SHP77 (cell line): Measurements from ENCODE around the gene ADAMTSL2.
"Not testable (repeated sequence)": the region's sequence is repeated elsewhere in the genome, so short reads cannot be mapped to it uniquely, and the experiment has no call there.

Source experiments
- DNase-seq, 2 experiments: peaks; one replicate each; lab custom pipeline; 2025; lab: John Stamatoyannopoulos, UW

The ADAMTSL2 gene

DNA sequence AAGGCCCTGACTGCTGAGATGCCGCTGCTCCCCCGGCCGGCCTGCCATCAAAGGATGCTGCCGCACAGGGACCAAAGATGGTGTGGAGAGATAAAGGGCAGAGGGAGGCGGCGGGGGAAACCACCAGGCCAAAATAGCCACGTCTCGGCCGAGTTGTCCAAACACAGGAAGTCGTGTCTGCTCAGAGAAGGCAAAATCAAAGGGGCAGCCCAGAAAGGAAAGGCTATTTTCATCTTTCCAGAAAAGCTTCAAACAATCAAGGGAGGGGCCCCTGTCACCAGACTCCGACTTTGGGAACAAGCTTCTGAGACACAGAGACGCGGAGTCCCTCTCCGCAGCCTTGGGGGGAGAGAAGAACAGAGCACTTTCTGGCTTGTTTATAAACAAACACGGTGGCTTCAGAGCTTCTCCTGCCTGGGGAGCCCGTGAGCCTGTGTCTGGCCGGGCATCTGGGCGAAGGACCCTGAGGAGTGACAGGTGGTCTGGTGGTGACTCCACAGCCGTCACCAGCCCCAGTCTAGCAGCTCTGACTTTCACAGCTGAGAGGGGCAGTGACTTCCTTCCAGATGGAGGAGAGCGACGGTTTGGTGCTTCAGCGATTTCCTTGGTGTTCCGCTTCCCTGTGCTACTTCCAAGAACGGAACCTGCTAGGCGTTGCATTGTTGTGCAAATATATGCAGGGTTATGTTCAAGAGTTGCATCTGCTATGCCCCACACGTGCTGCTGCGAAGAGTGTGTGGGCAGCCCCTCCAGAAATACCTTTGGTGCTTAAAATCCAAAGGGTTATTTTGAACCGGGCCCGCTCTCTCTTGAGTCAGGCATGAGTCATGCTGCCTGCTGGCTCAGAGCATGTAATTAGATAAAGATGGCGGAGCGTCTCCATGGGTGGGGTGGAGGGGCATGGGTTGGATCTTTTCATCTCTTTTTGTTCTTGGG is 24.0 kb downstream of the ADAMTSL2 start:
- no peak for DNase-seq

DNA sequence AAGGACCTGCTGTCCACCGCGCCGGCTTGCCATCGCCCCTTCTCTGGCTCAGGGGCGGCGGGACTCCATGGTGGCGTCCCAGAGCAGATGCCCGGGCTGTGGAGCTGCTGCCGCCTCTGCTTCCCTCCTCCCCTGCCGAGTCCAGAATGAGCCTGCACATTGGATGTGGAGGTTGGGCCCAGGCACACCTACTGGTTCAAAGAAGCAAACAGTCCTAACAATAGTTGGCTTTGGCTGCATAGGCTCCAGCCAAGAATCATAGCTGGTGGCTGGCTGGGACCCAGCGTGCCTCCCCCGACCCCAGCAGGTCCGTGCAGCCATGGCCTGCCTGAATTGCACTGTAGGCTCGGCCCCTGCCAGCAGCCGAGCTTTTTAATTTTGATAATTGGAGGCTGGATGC is 25.8 kb downstream of the ADAMTSL2 start:
- DNase-seq: no peak

DNA sequence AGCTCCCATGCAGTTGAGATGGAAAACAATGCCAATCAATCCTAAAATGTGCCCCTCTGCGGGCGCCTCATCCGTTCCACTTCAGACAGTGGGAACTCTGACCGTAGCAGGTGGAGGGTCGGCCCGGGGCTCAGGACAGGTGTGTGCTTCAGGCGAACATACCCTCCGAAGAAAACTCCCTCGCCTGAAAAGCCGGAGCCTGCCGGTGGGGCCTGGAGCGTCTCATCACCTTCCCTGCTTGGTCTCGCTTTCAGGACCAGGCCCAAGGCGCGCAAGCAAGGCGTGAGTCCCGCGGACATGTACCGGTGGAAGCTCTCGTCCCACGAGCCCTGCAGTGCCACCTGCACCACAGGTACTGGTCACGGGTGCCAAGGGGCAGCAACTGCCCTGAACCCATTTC is 26.4 kb downstream of the ADAMTSL2 start:
- DNase-seq: no peak

DNA sequence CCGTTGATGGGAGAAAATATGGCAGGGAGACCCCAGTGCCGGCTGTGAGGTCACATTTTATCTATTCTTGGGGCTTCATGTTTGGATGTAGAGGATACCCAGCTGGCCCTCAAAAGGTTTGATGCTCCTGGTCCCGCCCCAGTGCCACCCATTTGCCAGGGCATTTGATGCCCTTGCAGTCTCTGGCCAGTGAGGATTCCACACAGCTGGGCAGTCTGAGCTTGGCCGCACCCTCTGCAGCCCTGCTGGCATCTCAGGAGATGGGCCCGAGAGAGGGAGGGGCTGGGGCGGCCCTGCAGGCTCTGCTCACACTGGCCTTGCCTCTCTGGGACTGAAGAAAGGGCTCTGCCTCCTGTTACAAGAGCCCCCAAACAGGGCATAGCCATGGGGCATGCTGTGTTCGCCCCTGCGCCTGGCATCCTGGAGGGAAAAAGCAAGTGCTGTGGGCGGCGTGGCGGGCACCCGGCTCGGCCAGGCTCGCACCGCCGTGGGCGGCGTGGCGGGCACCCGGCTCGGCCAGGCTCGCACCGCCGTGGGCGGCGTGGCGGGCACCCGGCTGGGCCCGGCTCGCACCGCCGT is 27.6 kb downstream of the ADAMTSL2 start:
- no peak for DNase-seq

DNA sequence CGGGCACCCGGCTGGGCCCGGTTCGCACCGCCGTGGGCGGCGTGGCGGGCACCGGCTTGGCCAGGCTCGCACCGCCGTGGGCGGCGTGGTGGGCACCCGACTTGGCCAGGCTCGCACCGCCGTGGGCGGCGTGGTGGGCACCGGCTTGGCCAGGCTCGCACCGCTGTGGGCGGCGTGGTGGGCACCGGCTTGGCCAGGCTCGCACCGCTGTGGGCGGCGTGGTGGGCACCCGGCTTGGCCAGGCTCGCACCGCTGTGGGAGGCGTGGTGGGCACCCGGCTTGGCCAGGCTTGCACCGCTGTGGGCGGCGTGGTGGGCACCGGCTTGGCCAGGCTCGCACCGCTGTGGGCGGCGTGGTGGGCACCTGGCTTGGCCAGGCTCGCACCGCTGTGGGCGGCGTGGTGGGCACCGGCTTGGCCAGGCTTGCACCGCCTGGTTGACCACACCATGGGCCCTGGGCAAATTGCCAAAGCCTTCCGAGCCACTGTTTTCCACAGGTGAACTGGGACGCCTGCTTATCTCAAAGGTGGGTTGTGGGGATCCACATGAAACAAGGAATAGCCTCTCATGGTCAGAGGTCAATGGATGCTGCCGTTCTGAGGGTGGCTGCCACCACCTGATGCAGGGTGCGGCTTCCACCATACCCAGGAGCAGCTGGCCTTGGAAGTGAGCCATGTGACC is 28.2 kb downstream of the ADAMTSL2 start:
- no peak for DNase-seq

DNA sequence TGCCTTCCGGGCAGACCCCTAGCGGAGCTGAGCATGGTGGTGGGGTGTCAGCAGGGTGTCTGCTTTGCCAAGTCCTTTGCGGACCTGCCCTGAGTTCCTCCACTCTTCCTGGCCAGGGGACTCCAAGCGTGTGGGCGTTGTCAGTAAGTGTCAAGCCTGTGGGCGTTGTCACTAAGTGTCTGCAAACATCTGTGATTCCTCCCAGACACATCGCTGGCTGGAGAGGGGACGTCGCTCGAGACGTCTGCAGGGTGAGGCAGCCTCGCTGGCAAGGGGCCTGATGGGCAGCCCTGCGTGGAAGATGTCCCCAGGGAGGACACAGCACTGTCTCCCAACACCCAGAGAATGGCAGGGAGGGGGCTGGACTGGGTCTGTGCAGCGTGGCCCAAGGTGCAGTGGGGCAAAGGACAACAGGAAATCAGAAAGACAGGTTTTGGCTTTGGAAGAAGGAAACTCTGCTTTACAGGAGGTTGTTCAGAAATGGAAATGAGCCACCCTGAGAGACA is 28.8 kb downstream of the ADAMTSL2 start:
- DNase-seq: no peak

DNA sequence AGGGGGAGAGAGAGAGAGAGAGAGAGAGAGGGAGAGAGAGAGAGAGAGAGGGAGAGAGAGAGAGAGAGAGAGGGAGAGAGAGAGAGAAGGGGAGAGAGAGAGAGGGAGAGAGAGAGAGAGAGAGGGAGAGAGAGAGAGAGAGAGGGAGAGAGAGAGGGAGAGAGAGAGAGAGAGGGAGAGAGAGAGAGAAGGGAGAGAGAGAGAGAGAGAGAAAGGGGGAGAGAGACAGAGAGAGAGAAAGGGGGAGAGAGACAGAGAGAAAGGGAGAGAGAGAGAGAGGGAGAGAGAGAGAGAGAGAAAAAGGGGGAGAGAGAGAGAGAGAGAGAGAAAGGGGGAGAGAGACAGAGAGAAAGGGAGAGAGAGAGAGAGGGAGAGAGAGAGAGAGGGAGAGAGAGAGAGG is 29.3 kb downstream of the ADAMTSL2 start:
- not testable (repeated sequence) for DNase-seq

DNA sequence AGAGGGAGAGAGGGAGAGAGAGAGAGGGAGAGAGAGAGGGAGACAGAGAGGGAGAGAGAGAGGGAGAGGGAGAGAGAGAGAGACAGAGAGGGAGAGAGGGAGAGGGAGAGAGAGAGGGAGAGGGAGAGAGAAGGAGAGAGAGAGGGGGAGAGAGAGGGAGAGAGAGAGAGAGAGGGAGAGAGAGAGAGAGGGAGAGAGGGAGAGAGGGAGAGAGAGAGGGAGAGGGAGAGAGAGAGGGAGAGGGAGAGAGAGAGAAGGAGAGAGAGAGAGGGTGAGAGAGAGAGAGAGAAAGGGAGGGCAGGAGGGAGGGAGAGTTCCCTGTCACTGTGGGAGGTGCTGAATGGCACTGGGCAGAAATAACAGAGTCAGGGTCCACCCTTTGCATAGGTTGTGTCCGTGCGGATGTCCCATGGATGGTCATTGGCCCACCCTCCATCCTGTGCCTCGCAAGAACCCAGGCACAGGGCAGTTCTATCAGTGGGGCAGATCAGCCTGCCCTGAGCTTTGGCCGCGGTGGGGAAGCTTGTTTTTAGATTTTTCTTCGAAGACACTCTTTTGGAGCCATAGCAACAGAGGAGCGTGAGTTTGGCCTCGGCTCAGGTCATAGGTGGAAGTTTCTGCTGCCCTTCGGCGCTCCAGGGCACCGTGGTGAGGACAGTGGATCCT is 30.1 kb downstream of the ADAMTSL2 start:
- no peak for DNase-seq

DNA sequence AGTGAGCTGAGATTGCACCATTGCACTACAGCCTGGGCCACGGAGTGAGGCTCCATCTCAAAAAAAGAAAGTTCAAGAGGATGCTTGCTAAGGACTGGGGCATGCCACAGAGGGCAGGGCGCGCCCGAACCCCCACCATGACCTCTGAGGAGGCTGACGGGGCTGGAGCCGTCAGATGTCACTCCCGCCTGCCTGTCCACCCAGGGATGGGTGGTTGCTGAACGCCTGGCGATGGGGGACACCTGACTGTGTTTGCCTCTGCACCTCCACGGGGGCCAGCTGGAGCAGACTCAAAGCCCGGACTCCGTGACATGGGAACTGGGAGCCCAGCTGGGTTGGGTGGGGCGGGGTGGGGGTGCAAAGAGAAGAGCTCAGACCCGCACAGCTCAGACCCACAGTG is 31.9 kb downstream of the ADAMTSL2 start:
- no peak for DNase-seq

DNA sequence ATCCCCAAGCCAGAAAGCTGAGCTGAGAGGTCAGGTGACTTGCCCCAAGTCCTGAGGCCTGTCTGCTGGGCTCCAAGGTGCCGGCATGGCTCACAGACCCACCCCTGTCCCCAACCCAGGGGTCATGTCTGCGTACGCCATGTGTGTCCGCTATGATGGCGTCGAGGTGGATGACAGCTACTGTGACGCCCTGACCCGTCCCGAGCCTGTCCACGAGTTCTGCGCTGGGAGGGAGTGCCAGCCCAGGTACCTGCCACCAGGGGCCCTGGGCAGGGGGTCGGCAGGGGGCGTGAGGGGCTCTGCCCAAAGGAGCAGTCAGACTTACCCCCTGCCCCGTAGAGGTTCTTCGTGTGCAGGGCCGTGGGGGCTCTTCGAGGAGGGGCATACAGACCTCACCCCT is 32.3 kb downstream of the ADAMTSL2 start:
- no peak for DNase-seq

DNA sequence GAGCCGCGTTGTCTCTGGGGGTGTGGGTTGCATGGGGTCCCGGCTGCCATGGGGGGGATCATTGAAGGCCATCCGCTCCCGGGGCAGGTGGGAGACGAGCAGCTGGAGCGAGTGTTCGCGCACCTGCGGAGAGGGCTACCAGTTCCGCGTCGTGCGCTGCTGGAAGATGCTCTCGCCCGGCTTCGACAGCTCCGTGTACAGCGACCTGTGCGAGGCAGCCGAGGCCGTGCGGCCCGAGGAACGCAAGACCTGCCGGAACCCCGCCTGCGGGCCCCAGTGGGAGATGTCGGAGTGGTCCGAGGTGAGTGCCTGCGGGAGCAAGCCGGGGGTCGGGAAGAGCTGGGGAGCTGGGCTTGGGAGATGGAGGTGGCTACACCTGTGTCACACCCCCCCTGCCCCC is 33.7 kb downstream of the ADAMTSL2 start:
- no peak for DNase-seq

DNA sequence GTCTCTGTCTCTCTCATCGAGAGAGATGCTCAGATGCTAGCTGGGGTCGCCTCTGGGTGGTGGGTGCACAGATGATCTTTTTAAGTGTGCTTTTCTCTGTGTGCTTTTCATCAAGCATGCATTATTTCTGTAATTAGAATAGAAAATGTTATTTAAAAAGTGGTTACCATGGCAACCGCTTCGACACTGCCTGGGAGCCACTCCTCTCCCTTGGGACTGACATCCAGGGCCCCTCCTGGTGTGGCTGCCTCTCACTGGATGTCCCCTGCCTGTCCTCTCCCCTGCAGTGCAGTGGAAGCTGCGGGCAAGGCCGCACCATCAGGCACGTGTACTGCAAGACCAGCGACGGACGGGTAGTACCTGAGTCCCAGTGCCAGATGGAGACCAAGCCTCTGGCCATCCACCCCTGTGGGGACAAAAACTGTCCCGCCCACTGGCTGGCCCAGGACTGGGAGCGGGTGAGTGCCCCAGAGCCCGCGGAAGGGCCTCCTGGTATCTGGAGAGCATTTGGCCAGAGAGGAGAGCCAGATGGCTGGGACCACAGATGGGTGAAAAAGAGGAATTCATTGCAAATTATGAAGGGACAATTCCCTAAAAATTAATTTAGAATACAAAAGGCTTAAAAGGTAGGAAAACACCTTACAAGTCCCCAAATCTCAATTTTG is 34.7 kb downstream of the ADAMTSL2 start:
- no peak for DNase-seq

DNA sequence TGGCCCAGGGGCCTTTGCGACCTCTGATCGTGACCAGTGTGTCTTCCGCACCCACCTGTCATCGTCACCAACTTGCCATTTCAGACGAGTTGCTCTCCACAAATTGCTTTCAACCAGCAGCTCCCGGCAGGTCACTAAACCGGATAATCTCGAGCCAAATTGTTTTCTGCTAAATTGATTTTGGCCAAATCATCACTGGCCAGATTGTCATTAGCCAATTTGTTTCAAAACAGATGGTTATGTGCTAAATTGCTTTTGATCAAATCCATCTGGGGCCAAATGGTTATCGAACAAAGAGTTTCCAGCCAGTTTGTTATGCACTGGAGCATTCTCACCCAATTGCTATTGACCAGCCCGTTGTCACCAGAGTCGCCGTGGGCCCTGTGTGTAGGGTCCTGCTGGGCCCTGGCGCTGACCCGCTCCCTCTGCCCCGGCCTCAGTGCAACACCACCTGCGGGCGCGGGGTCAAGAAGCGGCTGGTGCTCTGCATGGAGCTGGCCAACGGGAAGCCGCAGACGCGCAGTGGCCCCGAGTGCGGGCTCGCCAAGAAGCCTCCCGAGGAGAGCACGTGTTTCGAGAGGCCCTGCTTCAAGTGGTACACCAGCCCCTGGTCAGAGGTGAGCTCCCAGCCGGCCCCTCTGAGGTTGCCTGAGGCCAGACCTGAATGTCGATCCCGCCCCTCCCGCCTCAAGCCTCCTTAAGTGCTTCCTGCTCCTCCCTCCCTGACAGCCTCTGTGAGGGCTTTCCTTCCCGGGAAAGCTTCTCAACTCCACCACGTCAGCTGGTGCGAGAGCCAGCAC is 35.6 kb downstream of the ADAMTSL2 start:
- no peak for DNase-seq

DNA sequence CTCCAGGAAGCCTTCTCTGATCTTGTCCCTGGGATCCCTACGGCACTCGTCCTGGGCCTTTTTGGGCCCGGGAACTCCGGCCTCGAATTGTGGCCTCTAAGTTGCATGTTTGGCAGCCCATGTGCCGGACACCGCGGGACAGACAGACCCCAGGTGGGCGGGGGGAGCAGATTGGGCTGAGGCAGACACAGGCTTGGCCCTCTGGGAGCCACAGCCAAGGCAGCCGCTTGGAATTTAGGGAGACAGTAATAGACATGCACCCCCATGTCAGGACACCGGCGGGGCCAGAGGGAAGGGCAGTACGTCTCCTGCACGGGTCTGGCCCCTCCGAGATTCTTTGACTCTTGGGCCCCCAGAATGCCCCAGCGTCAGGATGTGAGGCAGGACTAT is 36.2 kb downstream of the ADAMTSL2 start:
- no peak for DNase-seq

DNA sequence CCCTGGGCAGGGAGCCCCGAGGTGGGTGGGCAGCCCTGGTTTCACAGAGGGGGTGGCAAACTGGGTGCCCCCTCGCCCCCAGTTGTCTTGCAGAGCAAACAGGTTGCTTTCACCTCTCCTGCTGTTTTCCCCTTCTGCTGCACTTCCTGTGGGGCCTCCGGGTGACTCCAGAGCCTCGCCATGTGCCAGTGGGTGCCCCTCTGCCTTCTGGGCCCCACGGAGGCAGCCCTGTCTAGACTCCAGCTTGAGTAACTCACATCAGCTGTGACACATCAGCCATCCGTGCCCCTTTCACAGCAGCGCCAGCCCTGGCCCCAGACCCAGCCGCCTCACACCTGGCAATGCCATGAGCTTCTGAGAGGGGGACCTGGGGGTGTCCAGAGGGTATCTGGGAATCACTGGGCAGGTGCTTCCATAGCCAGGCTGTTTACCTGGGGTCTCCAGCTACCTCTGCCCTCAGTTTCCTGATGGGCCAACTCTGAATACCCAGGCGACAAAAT is 36.9 kb downstream of the ADAMTSL2 start:
- no peak for DNase-seq

DNA sequence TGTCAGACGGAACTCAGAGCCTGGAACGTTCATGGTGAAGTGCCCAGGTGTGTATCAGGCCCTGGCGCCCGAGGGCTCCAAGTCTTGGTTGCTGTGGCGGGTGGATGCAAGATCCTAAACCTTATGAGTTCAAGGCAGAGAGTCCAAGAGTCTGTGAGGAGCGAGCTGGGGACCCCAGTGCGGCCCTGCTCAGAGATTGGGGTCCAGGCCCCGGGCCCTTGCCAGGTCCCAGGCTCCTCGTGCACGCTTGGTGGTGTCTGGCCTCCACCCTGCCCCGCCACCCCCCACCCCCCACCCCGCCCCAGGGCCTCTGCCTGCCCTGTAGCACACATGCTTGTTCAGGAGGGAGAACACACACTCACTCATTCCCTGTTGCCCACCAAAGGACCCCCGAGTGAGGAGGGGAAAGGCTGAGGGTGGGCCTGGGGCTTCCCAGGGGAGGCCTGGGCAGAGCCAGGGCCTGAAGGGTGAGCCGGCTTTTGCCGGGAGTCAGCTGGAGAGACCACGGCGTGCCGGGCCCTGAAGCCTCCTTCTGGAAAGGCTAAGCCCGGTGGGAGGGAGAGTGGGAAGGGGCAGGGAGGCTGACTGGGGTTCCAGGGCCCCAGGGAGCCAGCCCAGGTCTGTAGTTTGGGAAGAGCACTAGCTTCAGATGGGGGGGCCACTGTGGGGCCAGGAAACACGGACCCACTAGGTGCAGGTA is 37.5 kb downstream of the ADAMTSL2 start:
- no peak for DNase-seq

DNA sequence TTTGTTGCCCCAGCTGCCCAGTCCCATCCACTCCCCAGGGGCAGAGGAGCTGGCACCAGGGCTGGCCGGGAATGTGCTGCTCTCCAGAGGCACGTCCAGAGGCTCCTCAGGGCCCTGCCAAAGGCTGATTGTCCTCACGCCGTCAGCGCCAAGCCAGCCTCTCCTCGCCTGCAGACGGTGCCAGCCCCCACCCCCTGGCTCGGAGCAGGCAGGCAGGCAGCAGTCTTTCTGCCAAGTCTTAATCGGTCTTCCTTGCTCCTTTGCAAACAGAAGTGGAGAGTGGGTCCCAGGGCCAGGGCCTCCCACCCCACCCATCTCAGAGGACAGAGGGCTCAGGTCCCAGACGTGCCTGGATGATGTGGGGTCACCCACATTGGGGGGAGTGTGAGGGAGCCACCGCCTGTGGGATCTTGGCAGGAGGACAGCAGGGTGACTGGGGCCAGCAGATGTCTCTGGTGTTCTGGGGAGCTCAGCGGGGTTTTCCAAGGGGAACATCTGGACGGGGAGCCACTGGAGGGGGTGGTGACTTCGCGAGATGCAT is 38.4 kb downstream of the ADAMTSL2 start:
- peak in 1 of 2 experiments; percentile 36 for DNase-seq

DNA sequence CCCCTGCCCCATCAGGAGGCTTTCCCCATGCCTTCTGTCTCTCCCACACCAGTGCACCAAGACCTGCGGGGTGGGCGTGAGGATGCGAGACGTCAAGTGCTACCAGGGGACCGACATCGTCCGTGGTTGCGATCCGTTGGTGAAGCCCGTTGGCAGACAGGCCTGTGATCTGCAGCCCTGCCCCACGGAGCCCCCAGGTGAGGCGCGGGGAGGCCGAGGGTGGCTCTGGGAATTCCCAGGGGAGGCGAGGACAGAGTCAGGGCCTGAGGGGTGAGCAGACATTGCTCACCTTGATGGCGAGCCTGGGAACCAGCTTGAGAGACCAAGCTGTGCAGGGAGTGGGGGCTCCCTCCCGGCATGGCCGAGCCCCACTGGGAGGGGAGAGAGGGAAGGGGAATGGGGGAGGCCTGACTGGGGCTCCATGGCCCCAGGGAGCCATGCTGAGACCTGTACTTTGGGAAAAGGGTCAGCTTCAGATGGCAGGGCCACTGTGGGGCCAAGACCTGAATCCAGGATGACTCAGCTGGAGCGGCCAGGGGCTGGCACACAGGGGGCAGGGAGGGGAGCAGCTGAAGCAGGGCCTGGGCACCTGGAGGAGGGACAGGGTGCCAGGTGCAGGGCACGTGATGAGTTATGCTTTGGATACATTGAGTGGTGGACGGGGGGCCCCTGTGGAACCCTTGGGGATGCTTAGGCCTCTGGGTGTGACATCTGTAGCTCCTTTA is 39.4 kb downstream of the ADAMTSL2 start:
- DNase-seq: peak in 1 of 2 experiments; percentile 27

DNA sequence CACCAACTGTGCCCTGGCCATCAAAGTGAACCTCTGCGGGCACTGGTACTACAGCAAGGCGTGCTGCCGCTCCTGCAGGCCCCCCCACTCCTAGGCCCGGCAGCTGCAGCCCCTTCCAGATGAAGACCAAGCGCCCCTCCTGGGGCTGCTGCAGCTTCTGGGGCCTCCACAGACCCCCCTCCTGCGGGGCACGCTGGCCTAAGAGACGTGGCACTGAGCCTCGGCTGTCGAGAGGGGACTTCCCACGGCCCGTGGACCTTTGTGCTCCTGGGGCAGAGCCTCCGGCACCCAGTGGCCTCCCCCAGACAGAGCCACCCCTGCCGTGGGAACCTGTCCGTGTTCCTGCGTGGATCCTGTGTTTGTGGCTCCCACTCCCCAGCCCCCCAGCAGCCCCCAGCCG is 40.3 kb downstream of the ADAMTSL2 start:
- no peak for DNase-seq
